Measurements from ENCODE around the gene TUBG1.

TUBG1 gene

GRCh38 chr17:42609182-42609813 lies at the start of gene TUBG1, which contains the start of gene RETREG3:
TUBG1 (plus strand) TSS chr17:42609683; CDS start chr17:42609738, 55 bp downstream.
RETREG3 (minus strand) TSS chr17:42609374; CDS start chr17:42609324, 50 bp downstream.
- peak; percentile 99 for DNase-seq

GRCh38 chr17:42560246-42560645 lies 49.2 kb upstream of the TUBG1 start:
- DNase-seq, result no peak

GRCh38 chr17:42561897-42562387 lies 47.5 kb upstream of the TUBG1 start, which contains the start of gene COASY:
COASY (plus strand) TSS chr17:42562148; CDS start chr17:42562623, 475 bp downstream.
- peak; percentile 95 for DNase-seq

GRCh38 chr17:42562388-42563142 lies 46.9 kb upstream of the TUBG1 start:
- no peak for DNase-seq

GRCh38 chr17:42563143-42563509 lies 46.4 kb upstream of the TUBG1 start:
- no peak for DNase-seq

- DNase-seq, result no peak
Measured at GRCh38 chr17:42563543-42563942, 45.9 kb upstream of the TUBG1 start.

GRCh38 chr17:42563950-42564349 lies 45.5 kb upstream of the TUBG1 start:
- DNase-seq, result no peak

- DNase-seq, result no peak
Measured at GRCh38 chr17:42564815-42565522, 44.5 kb upstream of the TUBG1 start.

GRCh38 chr17:42565523-42566214 lies 43.8 kb upstream of the TUBG1 start:
- DNase-seq, result no peak

- DNase-seq, result no peak
Measured at GRCh38 chr17:42566215-42566882, 43.1 kb upstream of the TUBG1 start.

- peak; percentile 93 for DNase-seq
Measured at GRCh38 chr17:42566883-42567573, 42.5 kb upstream of the TUBG1 start, which contains the start of gene MLX. MLX (plus strand) TSS chr17:42567100; CDS start chr17:42567125, 25 bp downstream.

- no peak for DNase-seq
Measured at GRCh38 chr17:42568341-42569111, 41.0 kb upstream of the TUBG1 start.

- DNase-seq, result no peak
Measured at GRCh38 chr17:42571435-42572225, 37.9 kb upstream of the TUBG1 start.

GRCh38 chr17:42573095-42573494 lies 36.4 kb upstream of the TUBG1 start:
- no peak for DNase-seq

GRCh38 chr17:42574463-42574862 lies 35.0 kb upstream of the TUBG1 start:
- DNase-seq, result no peak

GRCh38 chr17:42577140-42577531 lies 32.3 kb upstream of the TUBG1 start:
- DNase-seq, result no peak

GRCh38 chr17:42577532-42578281 lies 31.8 kb upstream of the TUBG1 start, which contains the start of gene PSMC3IP:
PSMC3IP (minus strand) TSS chr17:42577729; CDS start chr17:42577686, 43 bp downstream.
- peak; percentile 92 for DNase-seq

- peak; percentile 73 for DNase-seq
Measured at GRCh38 chr17:42578282-42578869, 31.1 kb upstream of the TUBG1 start.

Measured in CD4-positive, alpha-beta T cell treated with Interleukin-12 subunit alpha and Interleukin-12 subunit beta, for 1 hour (primary cell).